A549 (cell line): Measurements from ENCODE around the gene FHIT.

Source experiments
- CBX8 ChIP-seq: fragments of 200-600 bp; sonication (generic); IDR thresholded peaks from 2 replicates; pipeline ENCODE4 v1.6.1; 2016
- CHD2 ChIP-seq: fragments of 150-350 bp; IDR thresholded peaks from 2 replicates; pipeline ENCODE4 v1.6.1; 2014; ENCODE audit warnings: low read length; ENCODE audit not compliant: partially characterized antibody
- FOSL2 ChIP-seq, 2 experiments: fragments of 450-650 bp in 1 of 2; fragments of >200 bp in 1 of 2; sonication (Bioruptor Twin) in 1 of 2; formaldehyde crosslinking; IDR thresholded peaks; 2 replicates each; pipeline versions ENCODE4 v1.5.0 to v1.6.1; 2016 to 2020; ENCODE audit warnings: mild to moderate bottlenecking in 1 of 2, moderate library complexity in 1 of 2
- POLR2A ChIP-seq: IDR thresholded peaks from 2 replicates; pipeline ENCODE4 v1.6.1; 2012; ENCODE audit warnings: mild to moderate bottlenecking, low read length
- TF ChIP-seq, protein P1 (sequence below): fragments of >200 bp; sonication (Bioruptor Twin); formaldehyde crosslinking; IDR thresholded peaks from 3 replicates; pipeline ENCODE4 v1.5.1; 2016
- TF ChIP-seq, protein P2 (sequence below): fragments of 450-650 bp; IDR thresholded peaks from 2 replicates; pipeline ENCODE4 v1.6.1; 2014; ENCODE audit warnings: antibody characterized with exemption
- TF ChIP-seq, protein P3 (sequence below): IDR thresholded peaks from 2 replicates; pipeline ENCODE4 v1.6.1; 2012; ENCODE audit warnings: low read depth, borderline replicate concordance
- TF ChIP-seq, protein P4 (sequence below): IDR thresholded peaks from 2 replicates; pipeline ENCODE4 v1.6.1; 2012

DNA sequence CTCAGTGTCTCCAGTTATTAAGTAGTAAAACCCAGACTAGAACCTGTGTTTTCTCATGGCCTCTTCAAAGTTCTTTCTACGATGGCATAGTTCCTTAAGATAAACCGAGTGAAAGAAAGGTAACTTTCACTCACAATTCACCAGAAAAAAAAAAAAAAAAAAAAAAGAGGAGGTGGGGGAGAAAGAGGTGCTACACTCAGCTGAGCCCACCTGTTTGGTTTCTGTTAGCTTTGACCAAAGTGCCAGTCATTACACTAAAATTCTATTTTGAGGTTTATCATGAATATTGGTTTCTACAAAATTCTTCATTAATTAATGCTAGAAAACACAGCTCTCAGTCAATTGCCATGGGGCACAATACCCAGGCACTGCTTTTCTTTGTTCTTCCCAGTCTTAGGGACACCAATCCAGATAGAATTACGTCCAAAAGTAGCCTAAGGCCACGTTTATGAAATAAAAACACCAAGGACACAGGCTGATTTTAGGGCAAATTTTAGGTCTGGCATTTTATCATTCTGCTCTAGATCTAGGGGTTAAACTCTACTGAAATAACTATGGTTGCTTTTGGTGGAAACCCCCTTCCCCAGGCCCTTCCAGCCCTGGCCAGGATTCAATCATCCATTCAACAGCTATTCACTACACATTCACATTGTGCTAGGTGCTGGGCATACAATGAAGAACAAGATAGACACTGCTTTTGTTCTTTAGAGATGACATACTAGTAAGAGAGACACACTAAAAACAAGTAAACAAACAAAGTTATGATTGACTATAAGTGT lies 1097.8 kb downstream of the FHIT start:
- TF ChIP-seq, protein P1, sequence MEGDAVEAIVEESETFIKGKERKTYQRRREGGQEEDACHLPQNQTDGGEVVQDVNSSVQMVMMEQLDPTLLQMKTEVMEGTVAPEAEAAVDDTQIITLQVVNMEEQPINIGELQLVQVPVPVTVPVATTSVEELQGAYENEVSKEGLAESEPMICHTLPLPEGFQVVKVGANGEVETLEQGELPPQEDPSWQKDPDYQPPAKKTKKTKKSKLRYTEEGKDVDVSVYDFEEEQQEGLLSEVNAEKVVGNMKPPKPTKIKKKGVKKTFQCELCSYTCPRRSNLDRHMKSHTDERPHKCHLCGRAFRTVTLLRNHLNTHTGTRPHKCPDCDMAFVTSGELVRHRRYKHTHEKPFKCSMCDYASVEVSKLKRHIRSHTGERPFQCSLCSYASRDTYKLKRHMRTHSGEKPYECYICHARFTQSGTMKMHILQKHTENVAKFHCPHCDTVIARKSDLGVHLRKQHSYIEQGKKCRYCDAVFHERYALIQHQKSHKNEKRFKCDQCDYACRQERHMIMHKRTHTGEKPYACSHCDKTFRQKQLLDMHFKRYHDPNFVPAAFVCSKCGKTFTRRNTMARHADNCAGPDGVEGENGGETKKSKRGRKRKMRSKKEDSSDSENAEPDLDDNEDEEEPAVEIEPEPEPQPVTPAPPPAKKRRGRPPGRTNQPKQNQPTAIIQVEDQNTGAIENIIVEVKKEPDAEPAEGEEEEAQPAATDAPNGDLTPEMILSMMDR, result no peak
- TF ChIP-seq, protein P2, sequence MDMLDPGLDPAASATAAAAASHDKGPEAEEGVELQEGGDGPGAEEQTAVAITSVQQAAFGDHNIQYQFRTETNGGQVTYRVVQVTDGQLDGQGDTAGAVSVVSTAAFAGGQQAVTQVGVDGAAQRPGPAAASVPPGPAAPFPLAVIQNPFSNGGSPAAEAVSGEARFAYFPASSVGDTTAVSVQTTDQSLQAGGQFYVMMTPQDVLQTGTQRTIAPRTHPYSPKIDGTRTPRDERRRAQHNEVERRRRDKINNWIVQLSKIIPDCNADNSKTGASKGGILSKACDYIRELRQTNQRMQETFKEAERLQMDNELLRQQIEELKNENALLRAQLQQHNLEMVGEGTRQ, result no peak
- TF ChIP-seq, protein P3, sequence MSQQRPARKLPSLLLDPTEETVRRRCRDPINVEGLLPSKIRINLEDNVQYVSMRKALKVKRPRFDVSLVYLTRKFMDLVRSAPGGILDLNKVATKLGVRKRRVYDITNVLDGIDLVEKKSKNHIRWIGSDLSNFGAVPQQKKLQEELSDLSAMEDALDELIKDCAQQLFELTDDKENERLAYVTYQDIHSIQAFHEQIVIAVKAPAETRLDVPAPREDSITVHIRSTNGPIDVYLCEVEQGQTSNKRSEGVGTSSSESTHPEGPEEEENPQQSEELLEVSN, result no peak
- TF ChIP-seq FOSL2 (IDR thresholded peaks at IDR 0.05) (no peak), FOSL2 (CRISPR knock-in tag; IDR thresholded peaks at IDR 0.05) (no peak), CBX8 (no peak), CHD2 (no peak), POLR2A (no peak)
- TF ChIP-seq, protein P4, sequence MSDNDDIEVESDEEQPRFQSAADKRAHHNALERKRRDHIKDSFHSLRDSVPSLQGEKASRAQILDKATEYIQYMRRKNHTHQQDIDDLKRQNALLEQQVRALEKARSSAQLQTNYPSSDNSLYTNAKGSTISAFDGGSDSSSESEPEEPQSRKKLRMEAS, result no peak
